NCI-H2171 treated with DMSO at 0.1 percent for 48 hours (cell line): ENCODE results near the gene MMP27.

ENCODE experiments used
- DNase-seq: peaks from one replicate; lab custom pipeline; 2025; lab: John Stamatoyannopoulos, UW

The MMP27 gene

GRCh38 chr11:102703826-102704493 lies 1.6 kb downstream of the MMP27 start:
- DNase-seq: no peak

- no peak for DNase-seq
Observed at GRCh38 chr11:102695201-102695600, 10.4 kb downstream of the MMP27 start.

GRCh38 chr11:102685754-102686153 lies 19.8 kb downstream of the MMP27 start:
- no peak for DNase-seq

- no peak for DNase-seq
Observed at GRCh38 chr11:102685338-102685737, 20.2 kb downstream of the MMP27 start.

- DNase-seq: no peak
Observed at GRCh38 chr11:102683277-102683676, 22.3 kb downstream of the MMP27 start.

GRCh38 chr11:102680945-102681344 lies 24.6 kb downstream of the MMP27 start:
- DNase-seq: no peak

GRCh38 chr11:102678022-102678421 lies 27.5 kb downstream of the MMP27 start:
- no peak for DNase-seq

- DNase-seq: no peak
Observed at GRCh38 chr11:102676084-102676483, 29.5 kb downstream of the MMP27 start.

- DNase-seq: no peak
Observed at GRCh38 chr11:102669664-102670063, 35.9 kb downstream of the MMP27 start.

- DNase-seq: peak; percentile 3
Observed at GRCh38 chr11:102666331-102666957, 39.1 kb downstream of the MMP27 start.

- DNase-seq: no peak
Observed at GRCh38 chr11:102664001-102664752, 41.4 kb downstream of the MMP27 start.

- DNase-seq: no peak
Observed at GRCh38 chr11:102662607-102663006, 43.0 kb downstream of the MMP27 start.

GRCh38 chr11:102661040-102661439 lies 44.5 kb downstream of the MMP27 start:
- DNase-seq: no peak

- DNase-seq: no peak
Observed at GRCh38 chr11:102656528-102656927, 49.0 kb downstream of the MMP27 start.

- DNase-seq: no peak
Observed at GRCh38 chr11:102655547-102655946, 50.0 kb downstream of the MMP27 start.

- no peak for DNase-seq
Observed at GRCh38 chr11:102654761-102655160, 50.8 kb downstream of the MMP27 start.

GRCh38 chr11:102653744-102654291 lies 51.8 kb downstream of the MMP27 start:
- no peak for DNase-seq

- DNase-seq: no peak
Observed at GRCh38 chr11:102647430-102647829, 58.1 kb downstream of the MMP27 start.

- DNase-seq: no peak
Observed at GRCh38 chr11:102643941-102644340, 61.6 kb downstream of the MMP27 start.
